HepG2 (cell line): Measurements from ENCODE around the gene GUCY2F. TPM values are rescaled to one million over a fixed set of nuclear protein-coding genes. Genes with fewer than 3 reads are reported as not detected.

Experiments
- ATAC-seq: fragments of 200-7000 bp; cut with Tn5 transposase; 3 replicates; pipeline ENCODE4 v1.9.1; 2020; ENCODE audit warnings: mild to moderate bottlenecking, moderate library complexity
- BruUV-seq: library from RNA; stranded (reverse); fragments of 400-500 nt; replicated peaks from 2 replicates; lab custom pipeline; 2021; lab: Mats Ljungman, UMichigan
- CTCF ChIA-PET: fragments of 300-600 bp; formaldehyde crosslinking; extraction: SDS; loops from one replicate; lab custom pipeline; 2021; ENCODE audit warnings: low total read pairs, inconsistent platforms, low intra/inter-chr PET ratio; lab: Yijun Ruan, JAX
- POLR2A ChIA-PET: fragments of 350-600 bp; sonication (Branson Sonifier 250); formaldehyde crosslinking; loops from one replicate; lab custom pipeline; 2020; ENCODE audit warnings: antibody characterized with exemption, inconsistent platforms; lab: Yijun Ruan, JAX
- DNase-seq: peaks from one replicate; pipeline ENCODE4 v3.0.0-alpha.2; 2015; ENCODE audit warnings: low spot score
- FAIRE-seq: peaks from 3 replicates; lab custom pipeline; 2011; peaks lifted over from hg19 to GRCh38; lab: Jason Lieb, UNC
- H2AFZ ChIP-seq: one replicate; pipeline ENCODE4 v1.6.1; 2011; ENCODE audit warnings: low read length, inconsistent platforms
- H3K27ac ChIP-seq: fragments of 300-600 bp; 3 replicates; pipeline ENCODE4 v1.8.0; 2011; ENCODE audit warnings: mixed run types, mild to moderate bottlenecking, mixed read lengths, low read length, inconsistent platforms; ENCODE audit not compliant: insufficient read depth; ENCODE audit errors: extremely low read length
- H3K27me3 ChIP-seq, 2 experiments: fragments of 200-600 bp in 1 of 2; 2 replicates in 1 of 2; 3 replicates in 1 of 2; pipeline versions ENCODE4 v1.6.0 to v1.8.0; 2011; ENCODE audit warnings: low read length in 2 of 2, mild to moderate bottlenecking in 2 of 2, moderate library complexity in 2 of 2, inconsistent platforms in 1 of 2; ENCODE audit not compliant: insufficient read depth in 2 of 2, control insufficient read depth in 1 of 2
- H3K36me3 ChIP-seq, 2 experiments: fragments of 200-600 bp in 1 of 2; replicated peaks in 1 of 2; 2 replicates in 1 of 2; 3 replicates in 1 of 2; pipeline versions ENCODE4 v1.5.1 to v1.8.0; 2011; ENCODE audit warnings: low read length in 2 of 2, inconsistent platforms in 1 of 2; ENCODE audit not compliant: insufficient read depth in 2 of 2, control insufficient read depth in 1 of 2
- H3K4me1 ChIP-seq: 2 replicates; pipeline ENCODE4 v1.5.1; 2012; ENCODE audit warnings: low read length, inconsistent platforms; ENCODE audit not compliant: insufficient read depth
- H3K4me2 ChIP-seq: 2 replicates; pipeline ENCODE4 v1.6.0; 2011; ENCODE audit warnings: low read depth, low read length, inconsistent platforms
- H3K4me3 ChIP-seq, 3 experiments: fragments of 200-600 bp in 1 of 3; sonication (generic), shearing (Covaris generic) in 1 of 3; replicated peaks in 1 of 3; 2 replicates each; pipeline ENCODE4 v1.5.1; 2011 to 2016; ENCODE audit warnings: low read length in 3 of 3, inconsistent platforms in 2 of 3, low read depth in 2 of 3, mild to moderate bottlenecking in 2 of 3, control low read depth in 1 of 3, mixed read lengths in 1 of 3; ENCODE audit not compliant: insufficient read depth in 1 of 3
- H3K79me2 ChIP-seq: one replicate; pipeline ENCODE4 v1.6.1; 2011; ENCODE audit warnings: low read length, inconsistent platforms; ENCODE audit not compliant: insufficient read depth
- H3K9ac ChIP-seq: 2 replicates; pipeline ENCODE4 v1.6.0; 2011; ENCODE audit warnings: mild to moderate bottlenecking, low read depth, low read length, inconsistent platforms; ENCODE audit not compliant: insufficient read depth
- H3K9me3 ChIP-seq: 2 replicates; pipeline ENCODE4 v1.5.1; 2012; ENCODE audit warnings: mild to moderate bottlenecking, low read length
- H4K20me1 ChIP-seq: 2 replicates; pipeline ENCODE4 v1.6.0; 2011; ENCODE audit warnings: inconsistent platforms, mild to moderate bottlenecking, low read length, moderate library complexity; ENCODE audit not compliant: insufficient read depth
- BRD4 ChIP-seq: sonication (generic); formaldehyde crosslinking; IDR thresholded peaks from 2 replicates; pipeline ENCODE4 v1.4.0; 2020; ENCODE audit warnings: missing genetic modification reagents
- CREB1 ChIP-seq, 2 experiments: fragments of 450-650 bp in 1 of 2; IDR thresholded peaks; 2 replicates each; pipeline ENCODE4 v1.6.1; 2016 to 2017; ENCODE audit warnings: control low read depth in 1 of 2, mild to moderate bottlenecking in 1 of 2, missing compliant biosample characterization in 1 of 2, missing genetic modification characterization in 1 of 2
- HNRNPLL ChIP-seq: fragments of 200-400 bp; formaldehyde crosslinking; IDR thresholded peaks from 2 replicates; pipeline ENCODE4 v1.6.1; 2017; ENCODE audit warnings: mild to moderate bottlenecking, low read depth, low read length; ENCODE audit not compliant: poor library complexity, severe bottlenecking
- HOXA3 ChIP-seq: sonication (generic); formaldehyde crosslinking; IDR thresholded peaks from 2 replicates; pipeline ENCODE4 v1.5.0; 2020; ENCODE audit warnings: missing genetic modification reagents
- NAIF1 ChIP-seq: sonication (generic); formaldehyde crosslinking; IDR thresholded peaks from 2 replicates; pipeline ENCODE4 v1.5.0; 2020; ENCODE audit warnings: mild to moderate bottlenecking, missing genetic modification reagents, borderline replicate concordance
- NR3C1 ChIP-seq: sonication (generic); formaldehyde crosslinking; IDR thresholded peaks from 2 replicates; pipeline ENCODE4 v1.4.0; 2020; ENCODE audit warnings: missing genetic modification reagents
- SP4 ChIP-seq: sonication (generic); formaldehyde crosslinking; IDR thresholded peaks from 2 replicates; pipeline ENCODE4 v1.8.1; 2023; ENCODE audit warnings: mild to moderate bottlenecking, missing genetic modification reagents
- SYNCRIP ChIP-seq: fragments of 200-400 bp; formaldehyde crosslinking; IDR thresholded peaks from 2 replicates; pipeline ENCODE4 v1.6.1; 2018; ENCODE audit warnings: mild to moderate bottlenecking, low read depth, low read length; ENCODE audit not compliant: insufficient read depth
- ZFP37 ChIP-seq: sonication (generic); formaldehyde crosslinking; IDR thresholded peaks from 2 replicates; pipeline ENCODE4 v1.4.0; 2020; ENCODE audit warnings: missing genetic modification reagents, borderline replicate concordance
- ZNF12 ChIP-seq: sonication (generic); formaldehyde crosslinking; IDR thresholded peaks from 2 replicates; pipeline ENCODE4 v1.5.0; 2020; ENCODE audit warnings: missing genetic modification reagents
- ZNF484 ChIP-seq: sonication (generic); formaldehyde crosslinking; IDR thresholded peaks from 2 replicates; pipeline ENCODE4 v1.5.1; 2020; ENCODE audit warnings: mild to moderate bottlenecking, low read depth, missing genetic modification reagents, borderline replicate concordance
- ZNF550 ChIP-seq: sonication (generic); formaldehyde crosslinking; IDR thresholded peaks from 2 replicates; pipeline ENCODE4 v1.4.0; 2020; ENCODE audit warnings: mild to moderate bottlenecking, missing genetic modification reagents, borderline replicate concordance
- ZNF780A ChIP-seq: sonication (generic); formaldehyde crosslinking; IDR thresholded peaks from 2 replicates; pipeline ENCODE4 v1.8.0; 2022; ENCODE audit warnings: mild to moderate bottlenecking, missing genetic modification reagents, moderate library complexity
- ZNF883 ChIP-seq: sonication (generic); formaldehyde crosslinking; IDR thresholded peaks from 2 replicates; pipeline ENCODE4 v1.5.1; 2020; ENCODE audit warnings: mild to moderate bottlenecking, missing genetic modification reagents; ENCODE audit errors: not compliant biosample characterization
- WGBS: methylation state at CpG from one replicate; pipeline ENCODE4 v1.1.6; 2017; ENCODE audit warnings: low lambda C conversion rate; 5-methylcytosine and 5-hydroxymethylcytosine counted together
- in situ Hi-C: cut with HindIII; loops from 2 replicates; pipeline ENCODE4 v1.10.0; 2017; ENCODE audit warnings: low pct_unique_long_range_greater_than_20kb; ENCODE audit not compliant: extremely low pct_ligation_motif_present
- intact Hi-C: fragments of 100-400 bp; cut with micrococcal nuclease; formaldehyde crosslinking; loops from one replicate; pipeline ENCODE4 v1.10.0; 2022; ENCODE audit not compliant: unreplicated experiment
- polyA plus RNA-seq, 8 experiments: library from polyadenylated mRNA; depleted of rRNA in 3 of 8; stranded (reverse) in 7 of 8; unstranded in 1 of 8; fragments of >200 nt; fragmentation: Illumina TruSeq in 4 of 8; extraction: Trizol in 4 of 8; gene quantifications; 2 replicates each; pipeline versions ENCODE4 v1.2.1 to v1.2.3, GENCODE V29; 2011 to 2016; ENCODE audit warnings: low read depth in 4 of 8, missing spikeins in 1 of 8, mixed read lengths in 1 of 8; ENCODE audit not compliant: insufficient read depth in 1 of 8
- total RNA-seq, 5 experiments: library from RNA; depleted of rRNA; stranded (reverse); fragments of >200 nt; fragmentation: Illumina TruSeq; extraction: Trizol; gene quantifications; 2 replicates each; pipeline ENCODE4 v1.2.3, GENCODE V29; 2016; ENCODE audit warnings: low read depth in 1 of 5
- TF ChIP-seq, protein P1 (sequence below): sonication (generic); formaldehyde crosslinking; conservative IDR thresholded peaks from 2 replicates; pipeline ENCODE4 v1.4.0; 2020; ENCODE audit warnings: missing genetic modification reagents
- TF ChIP-seq, protein P2 (sequence below): sonication (generic); formaldehyde crosslinking; IDR thresholded peaks from 2 replicates; pipeline ENCODE4 v1.4.0; 2020; ENCODE audit warnings: missing genetic modification reagents
- TF ChIP-seq, protein P3 (sequence below): sonication (generic); formaldehyde crosslinking; conservative IDR thresholded peaks from 2 replicates; pipeline ENCODE4 v1.4.0; 2020; ENCODE audit warnings: missing genetic modification reagents
- TF ChIP-seq, protein P4 (sequence below): IDR thresholded peaks from 2 replicates; pipeline ENCODE4 v1.6.1; 2016; ENCODE audit warnings: control low read depth

GUCY2F gene
- total and polyA plus RNA-seq, 2 of the 13 experiments (the other 11 are each of a cell fraction or from before 2014, with no cell fraction given): 0.03 TPM; not detected in 1

DNA sequence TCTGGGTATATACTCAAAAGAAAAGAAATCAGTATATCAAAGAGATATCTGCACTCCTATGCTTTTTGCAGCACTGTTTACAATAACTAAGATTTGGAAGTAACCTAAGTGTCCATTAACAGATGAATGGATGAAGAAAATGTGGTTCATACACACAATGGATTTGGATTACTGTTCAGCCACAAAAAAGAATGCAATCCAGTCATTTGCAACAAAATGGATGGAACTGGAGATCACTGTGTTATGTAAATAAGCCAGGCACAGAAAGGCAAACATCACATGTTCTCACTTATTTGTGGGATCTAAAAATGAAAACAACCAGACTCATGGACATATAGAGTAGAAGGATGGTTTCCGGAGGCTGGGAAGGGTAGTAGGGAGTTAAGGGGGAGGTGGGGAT lies 37.1 kb upstream of the GUCY2F start:
- intact Hi-C loops (no loop called here), in situ Hi-C loops (no loop called here)
- Histone ChIP-seq H2AFZ (no peak overlapping the region), H3K9me3 (no peaks in the 10 kb centered on the region), H3K27ac (no peak overlapping the region), H3K36me3 (no peaks in the 10 kb centered on the region), H3K79me2 (no peaks in the 10 kb centered on the region), H3K4me3 (no peak overlapping the region), H3K4me1 (no peaks in the 10 kb centered on the region), H3K9ac (no peak overlapping the region), H3K27me3 (no peaks in the 10 kb centered on the region; a peak in 1 of 5 replicates), H4K20me1 (no peaks in the 10 kb centered on the region), H3K4me2 (no peak overlapping the region)
- DNase-seq: no peak
- BruUV-seq: no TSS peak
- no peak for TF ChIP-seq ZNF12 (CRISPR knock-in tag)
- no peak for TF ChIP-seq NR3C1 (CRISPR knock-in tag)
- no peak for TF ChIP-seq ZNF550 (CRISPR knock-in tag)
- no peak for TF ChIP-seq ZNF484
- TF ChIP-seq, protein P1, sequence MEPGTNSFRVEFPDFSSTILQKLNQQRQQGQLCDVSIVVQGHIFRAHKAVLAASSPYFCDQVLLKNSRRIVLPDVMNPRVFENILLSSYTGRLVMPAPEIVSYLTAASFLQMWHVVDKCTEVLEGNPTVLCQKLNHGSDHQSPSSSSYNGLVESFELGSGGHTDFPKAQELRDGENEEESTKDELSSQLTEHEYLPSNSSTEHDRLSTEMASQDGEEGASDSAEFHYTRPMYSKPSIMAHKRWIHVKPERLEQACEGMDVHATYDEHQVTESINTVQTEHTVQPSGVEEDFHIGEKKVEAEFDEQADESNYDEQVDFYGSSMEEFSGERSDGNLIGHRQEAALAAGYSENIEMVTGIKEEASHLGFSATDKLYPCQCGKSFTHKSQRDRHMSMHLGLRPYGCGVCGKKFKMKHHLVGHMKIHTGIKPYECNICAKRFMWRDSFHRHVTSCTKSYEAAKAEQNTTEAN (CRISPR knock-in tag): no peak
- TF ChIP-seq, protein P2, sequence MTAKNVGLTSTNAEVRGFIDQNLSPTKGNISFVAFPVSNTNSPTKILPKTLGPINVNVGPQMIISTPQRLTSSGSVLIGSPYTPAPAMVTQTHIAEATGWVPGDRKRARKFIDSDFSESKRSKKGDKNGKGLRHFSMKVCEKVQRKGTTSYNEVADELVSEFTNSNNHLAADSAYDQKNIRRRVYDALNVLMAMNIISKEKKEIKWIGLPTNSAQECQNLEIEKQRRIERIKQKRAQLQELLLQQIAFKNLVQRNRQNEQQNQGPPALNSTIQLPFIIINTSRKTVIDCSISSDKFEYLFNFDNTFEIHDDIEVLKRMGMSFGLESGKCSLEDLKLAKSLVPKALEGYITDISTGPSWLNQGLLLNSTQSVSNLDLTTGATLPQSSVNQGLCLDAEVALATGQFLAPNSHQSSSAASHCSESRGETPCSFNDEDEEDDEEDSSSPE: no peak
- no peak for TF ChIP-seq ZNF883 (CRISPR knock-in tag)
- no peak for TF ChIP-seq HOXA3
- TF ChIP-seq, protein P3, sequence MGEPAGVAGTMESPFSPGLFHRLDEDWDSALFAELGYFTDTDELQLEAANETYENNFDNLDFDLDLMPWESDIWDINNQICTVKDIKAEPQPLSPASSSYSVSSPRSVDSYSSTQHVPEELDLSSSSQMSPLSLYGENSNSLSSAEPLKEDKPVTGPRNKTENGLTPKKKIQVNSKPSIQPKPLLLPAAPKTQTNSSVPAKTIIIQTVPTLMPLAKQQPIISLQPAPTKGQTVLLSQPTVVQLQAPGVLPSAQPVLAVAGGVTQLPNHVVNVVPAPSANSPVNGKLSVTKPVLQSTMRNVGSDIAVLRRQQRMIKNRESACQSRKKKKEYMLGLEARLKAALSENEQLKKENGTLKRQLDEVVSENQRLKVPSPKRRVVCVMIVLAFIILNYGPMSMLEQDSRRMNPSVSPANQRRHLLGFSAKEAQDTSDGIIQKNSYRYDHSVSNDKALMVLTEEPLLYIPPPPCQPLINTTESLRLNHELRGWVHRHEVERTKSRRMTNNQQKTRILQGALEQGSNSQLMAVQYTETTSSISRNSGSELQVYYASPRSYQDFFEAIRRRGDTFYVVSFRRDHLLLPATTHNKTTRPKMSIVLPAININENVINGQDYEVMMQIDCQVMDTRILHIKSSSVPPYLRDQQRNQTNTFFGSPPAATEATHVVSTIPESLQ: no peak
- TF ChIP-seq CREB1 (IDR thresholded peaks at IDR 0.05): no peak
- TF ChIP-seq CREB1 (CRISPR knock-in tag; IDR thresholded peaks at IDR 0.05): no peak
- no peak for TF ChIP-seq ZFP37
- no peak for TF ChIP-seq NAIF1 (CRISPR knock-in tag)
- no peak for TF ChIP-seq SYNCRIP
- no peak for TF ChIP-seq ZNF780A (CRISPR knock-in tag)
- no peak for TF ChIP-seq HNRNPLL
- TF ChIP-seq BRD4 (CRISPR knock-in tag): no peak
- TF ChIP-seq, protein P4, sequence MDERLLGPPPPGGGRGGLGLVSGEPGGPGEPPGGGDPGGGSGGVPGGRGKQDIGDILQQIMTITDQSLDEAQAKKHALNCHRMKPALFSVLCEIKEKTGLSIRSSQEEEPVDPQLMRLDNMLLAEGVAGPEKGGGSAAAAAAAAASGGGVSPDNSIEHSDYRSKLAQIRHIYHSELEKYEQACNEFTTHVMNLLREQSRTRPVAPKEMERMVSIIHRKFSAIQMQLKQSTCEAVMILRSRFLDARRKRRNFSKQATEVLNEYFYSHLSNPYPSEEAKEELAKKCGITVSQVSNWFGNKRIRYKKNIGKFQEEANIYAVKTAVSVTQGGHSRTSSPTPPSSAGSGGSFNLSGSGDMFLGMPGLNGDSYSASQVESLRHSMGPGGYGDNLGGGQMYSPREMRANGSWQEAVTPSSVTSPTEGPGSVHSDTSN (CRISPR knock-in tag): no peak
- no peak for TF ChIP-seq SP4 (CRISPR knock-in tag)
- ChIA-PET POLR2A (no interaction called here), CTCF (no interaction called here)
- FAIRE-seq: no peak
- no peak for ATAC-seq
- 0% methylated on average over 1 of the region's 1 CpG for WGBS
